IgD-negative memory B cell (primary cell): ENCODE data around the gene DNAAF1. TPM values are rescaled to one million over a fixed set of nuclear protein-coding genes. Genes with fewer than 3 reads are reported as not detected.

Experiments
- H3K27ac Mint-ChIP-seq, 3 donors: one replicate each; pipeline ENCODE4 v1.8.0; 2020 to 2022; ENCODE audit warnings: mild to moderate bottlenecking in 3 of 3, mixed read lengths in 3 of 3, moderate library complexity in 1 of 3
- H3K27me3 Mint-ChIP-seq: one replicate; pipeline ENCODE4 v1.8.0; 2021; ENCODE audit warnings: mixed read lengths
- H3K36me3 Mint-ChIP-seq: one replicate; pipeline ENCODE4 v1.8.0; 2020; ENCODE audit warnings: mild to moderate bottlenecking, mixed read lengths
- H3K4me1 Mint-ChIP-seq, 3 donors: one replicate each; pipeline ENCODE4 v1.8.0; 2020 to 2022; ENCODE audit warnings: mixed read lengths in 3 of 3, mild to moderate bottlenecking in 1 of 3
- H3K4me3 Mint-ChIP-seq, 4 donors: one replicate each; pipeline ENCODE4 v1.8.0; 2020 to 2022; ENCODE audit warnings: mild to moderate bottlenecking in 4 of 4, mixed read lengths in 4 of 4, moderate library complexity in 3 of 4
- H3K9me3 Mint-ChIP-seq, 3 donors: one replicate each; pipeline ENCODE4 v1.8.0; 2020 to 2021; ENCODE audit warnings: mixed read lengths in 3 of 3, mild to moderate bottlenecking in 1 of 3
- polyA plus RNA-seq: library from polyadenylated mRNA; unstranded; fragments of 300-500 nt; fragmentation: Illumina TruSeq; gene quantifications from one replicate; pipeline ENCODE4 v1.2.3, GENCODE V29; 2021

Gene DNAAF1
- polyA plus RNA-seq, 1 donor from 2014 or later: not detected

GRCh38 chr16:84181144-84181915, 36.2 kb downstream of the DNAAF1 start:
- H3K4me3 Mint-ChIP-seq: no peak overlapping the region
- no peaks in the 10 kb centered on the region for H3K27me3 Mint-ChIP-seq
- H3K9me3 Mint-ChIP-seq: no peaks in the 10 kb centered on the region
- H3K27ac Mint-ChIP-seq: no peak overlapping the region
- peaks cover 3% of the 10 kb centered on the region for H3K36me3 Mint-ChIP-seq
- H3K4me1 Mint-ChIP-seq: peaks cover 0 to 11% (median 9%) of the 10 kb centered on the region in 3 donors

DNA sequence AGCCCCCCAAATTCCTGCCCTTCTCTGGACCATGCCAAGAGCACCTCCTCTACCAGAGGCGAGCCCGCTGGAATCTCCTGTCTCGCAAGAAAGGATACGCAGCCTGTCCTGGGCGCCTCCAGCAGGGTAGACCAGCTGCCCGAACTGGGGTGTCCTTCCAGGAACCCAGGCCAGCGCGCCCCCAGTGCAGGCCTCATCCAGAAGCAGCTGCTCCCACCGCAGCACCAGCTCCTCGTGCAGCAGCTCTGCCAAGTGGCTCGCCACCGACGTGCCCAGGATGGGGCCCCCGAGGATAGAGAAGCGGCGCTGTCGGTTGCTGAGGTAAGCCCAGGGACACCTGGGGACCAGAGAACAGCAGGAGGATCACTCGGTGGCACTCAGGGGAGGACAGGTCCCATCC, 37.0 kb downstream of the DNAAF1 start:
- Mint-ChIP-seq H3K27me3 (no peaks in the 10 kb centered on the region), H3K36me3 (peaks cover 3% of the 10 kb centered on the region), H3K4me3 (no peak overlapping the region), H3K4me1 (peaks cover 5 to 11% (median 9%) of the 10 kb centered on the region in 3 donors), H3K27ac (no peak overlapping the region), H3K9me3 (no peaks in the 10 kb centered on the region)

DNA sequence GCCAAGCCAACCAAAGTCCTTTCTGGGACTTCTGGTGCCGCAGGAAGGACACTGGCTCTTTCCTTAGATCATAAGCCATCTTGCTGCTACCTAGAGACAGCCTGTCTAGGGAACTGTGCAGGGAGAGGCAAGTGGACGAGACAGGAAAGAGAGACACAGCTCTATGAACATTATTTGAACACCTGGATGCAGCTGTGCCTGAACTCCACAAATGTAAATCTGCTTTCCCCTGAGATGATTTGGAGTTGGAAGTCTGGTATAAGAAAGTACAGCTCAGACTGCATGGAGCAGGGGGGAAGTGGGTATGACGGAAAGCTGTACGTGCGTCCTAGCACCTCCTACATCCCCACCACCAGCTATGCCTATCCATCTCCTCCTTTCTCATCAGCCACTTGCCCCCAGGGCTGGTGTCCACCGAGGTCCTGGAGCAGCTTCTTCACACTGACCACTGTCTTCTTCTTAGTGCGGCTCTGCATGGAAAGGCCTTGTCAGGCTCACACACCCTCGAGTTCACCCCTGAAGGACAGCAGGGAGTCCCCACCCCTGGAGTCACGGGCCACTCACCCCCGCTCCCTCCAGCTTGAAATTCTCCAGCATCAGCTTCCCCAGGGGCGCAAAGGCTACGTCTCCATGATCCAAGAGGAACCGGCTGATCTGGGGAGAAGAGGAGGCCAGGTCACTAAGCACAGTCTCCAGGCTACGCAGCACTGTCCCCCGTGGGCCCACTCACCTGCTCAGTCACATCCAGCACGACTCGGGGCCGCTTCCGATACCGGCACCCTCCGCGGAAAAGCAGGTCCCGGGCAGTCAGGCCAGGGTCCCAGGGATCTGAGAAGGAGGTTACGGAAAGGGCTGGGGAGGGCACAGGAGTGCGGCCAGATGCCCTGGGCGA, 37.8 kb downstream of the DNAAF1 start:
- no peaks in the 10 kb centered on the region for H3K27me3 Mint-ChIP-seq
- no peak overlapping the region for H3K4me3 Mint-ChIP-seq
- H3K9me3 Mint-ChIP-seq: no peaks in the 10 kb centered on the region
- H3K4me1 Mint-ChIP-seq: peaks cover 5 to 11% (median 9%) of the 10 kb centered on the region in 3 donors
- no peak overlapping the region for H3K27ac Mint-ChIP-seq
- H3K36me3 Mint-ChIP-seq: peaks cover 3% of the 10 kb centered on the region

- no peaks in the 10 kb centered on the region for H3K27me3 Mint-ChIP-seq
- H3K36me3 Mint-ChIP-seq: peaks cover 3% of the 10 kb centered on the region
- peaks cover 5 to 11% (median 9%) of the 10 kb centered on the region in 3 donors for H3K4me1 Mint-ChIP-seq
- no peak overlapping the region for H3K27ac Mint-ChIP-seq
- no peaks in the 10 kb centered on the region for H3K9me3 Mint-ChIP-seq
- H3K4me3 Mint-ChIP-seq: peak overlapping the region in 2 of 4 donors; percentile 50 to 65
These were observed 38.4 kb downstream of the DNAAF1 start for GRCh38 chr16:84183572-84183875.

DNA sequence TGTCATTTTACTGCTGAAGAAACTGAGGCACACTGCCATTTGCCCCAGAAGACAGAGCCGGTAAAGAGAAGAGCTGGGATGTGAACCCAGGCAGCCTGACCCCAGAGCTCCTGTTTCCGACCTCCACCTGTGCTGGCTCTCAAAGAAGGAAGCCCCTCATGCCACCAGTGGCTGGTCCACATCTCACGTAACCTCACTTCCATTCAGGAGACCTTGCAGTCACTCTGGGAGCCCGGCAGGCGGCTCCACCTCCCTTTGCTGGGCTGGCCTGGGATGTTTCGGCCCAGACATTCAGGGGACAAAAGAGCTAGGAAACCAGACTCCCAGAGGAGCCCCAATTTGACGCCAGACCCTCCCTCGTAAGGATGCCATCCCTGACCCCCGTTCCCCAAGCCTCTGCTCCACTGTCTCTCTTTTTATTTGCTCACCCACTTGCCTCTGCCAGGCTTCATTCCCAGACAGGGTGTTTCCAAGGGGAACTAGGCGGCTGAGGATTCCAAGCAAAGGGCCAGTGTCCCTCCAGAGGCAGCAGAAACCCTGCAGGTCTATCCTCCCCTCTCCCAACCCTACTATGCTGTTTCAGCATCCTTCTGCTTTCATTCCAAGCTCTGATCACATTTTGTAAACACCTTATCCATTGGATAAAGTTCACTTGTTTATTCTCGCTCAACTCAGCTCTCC, 38.9 kb downstream of the DNAAF1 start:
- Mint-ChIP-seq H3K4me1 (peaks cover 5 to 11% (median 9%) of the 10 kb centered on the region in 3 donors), H3K9me3 (no peaks in the 10 kb centered on the region), H3K27ac (no peak overlapping the region), H3K27me3 (no peaks in the 10 kb centered on the region), H3K4me3 (peak overlapping the region in 2 of 4 donors; percentile 50 to 65), H3K36me3 (peaks cover 3% of the 10 kb centered on the region)

DNA sequence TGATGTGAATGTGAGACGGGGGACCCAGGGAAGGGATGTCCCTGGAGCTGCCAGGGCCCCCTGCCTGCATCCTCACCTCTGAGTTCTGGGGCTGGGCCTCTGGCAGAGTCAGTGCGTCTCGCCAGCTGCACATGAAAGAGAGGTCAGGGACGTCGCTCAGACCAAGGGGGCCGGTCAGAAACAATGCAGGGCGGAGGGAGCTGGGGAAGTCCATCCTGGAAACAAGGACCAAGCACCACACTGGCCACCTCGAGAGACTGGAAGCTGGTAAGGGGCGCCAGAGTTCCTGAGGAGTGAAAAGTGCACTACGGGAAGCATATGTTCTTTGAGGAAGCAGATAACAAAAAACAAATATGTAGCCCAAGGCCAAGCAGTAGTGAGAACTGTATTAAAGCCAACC, 39.7 kb downstream of the DNAAF1 start:
- H3K4me3 Mint-ChIP-seq: peak overlapping the region; percentile 58 to 99 (median 84)
- H3K9me3 Mint-ChIP-seq: no peaks in the 10 kb centered on the region
- no peak overlapping the region for H3K27ac Mint-ChIP-seq
- H3K27me3 Mint-ChIP-seq: no peaks in the 10 kb centered on the region
- peaks cover 3% of the 10 kb centered on the region for H3K36me3 Mint-ChIP-seq
- peaks cover 5 to 11% (median 9%) of the 10 kb centered on the region in 3 donors for H3K4me1 Mint-ChIP-seq

GRCh38 chr16:84186685-84187437, 41.8 kb downstream of the DNAAF1 start, which contains the start of gene TAF1C:
Gene TAF1C (minus strand): TSS chr16:84187057. CDS start chr16:84184988, 2,069 bp downstream.
- Mint-ChIP-seq H3K36me3 (peaks cover 3% of the 10 kb centered on the region), H3K4me1 (peaks cover 5 to 11% (median 9%) of the 10 kb centered on the region in 3 donors), H3K9me3 (no peaks in the 10 kb centered on the region), H3K4me3 (peak within 1 kb of the TSS; percentile 92 to 99 (median 95)), H3K27me3 (no peaks in the 10 kb centered on the region), H3K27ac (peak within 1 kb of the TSS; percentile 76 to 92 (median 80))

- Mint-ChIP-seq H3K27me3 (peaks cover 3% of the 10 kb centered on the region), H3K9me3 (no peaks in the 10 kb centered on the region), H3K4me1 (peaks cover 2 to 13% (median 5%) of the 10 kb centered on the region in 3 donors), H3K4me3 (peak within 1 kb of the TSS in 1 of 4 donors; percentile 77), H3K36me3 (no peaks in the 10 kb centered on the region), H3K27ac (no peak within 1 kb of the TSS)
These were observed 45.8 kb downstream of the DNAAF1 start, which contains the start of gene ADAD2 for GRCh38 chr16:84190731-84191388. Gene ADAD2 (plus strand): TSS chr16:84191157. CDS start chr16:84191231, 74 bp downstream.

- Mint-ChIP-seq H3K27ac (no peak overlapping the region), H3K27me3 (peaks cover 3% of the 10 kb centered on the region), H3K4me3 (no peak overlapping the region), H3K4me1 (peaks cover 0 to 11% (median 5%) of the 10 kb centered on the region in 3 donors), H3K36me3 (no peaks in the 10 kb centered on the region), H3K9me3 (no peaks in the 10 kb centered on the region)
These were observed 46.4 kb downstream of the DNAAF1 start for GRCh38 chr16:84191466-84191865.

DNA sequence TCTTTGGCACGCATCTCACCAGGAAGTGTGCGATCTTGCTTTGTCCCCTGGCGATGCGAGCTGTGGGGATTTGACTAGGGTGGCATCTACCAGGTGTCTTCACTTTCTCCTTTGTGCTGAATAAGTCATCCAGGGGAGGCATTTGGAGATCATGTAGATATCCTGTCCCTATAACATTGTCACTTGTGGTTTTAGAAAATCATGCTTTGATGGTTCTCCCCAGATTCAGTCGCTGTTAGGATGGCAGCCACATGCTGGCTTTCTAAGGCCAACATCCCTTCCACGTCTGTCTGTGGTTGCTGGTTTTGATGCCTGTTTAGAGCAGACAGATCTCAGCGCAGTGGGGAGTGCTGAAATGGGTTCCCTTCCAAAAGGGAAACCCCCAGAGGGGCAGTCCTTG, 48.4 kb downstream of the DNAAF1 start:
- H3K27ac Mint-ChIP-seq: peak overlapping the region in 1 of 3 donors; percentile 71
- H3K36me3 Mint-ChIP-seq: no peaks in the 10 kb centered on the region
- H3K4me1 Mint-ChIP-seq: peaks cover 0 to 11% (median 0%) of the 10 kb centered on the region in 3 donors
- no peak overlapping the region for H3K4me3 Mint-ChIP-seq
- H3K9me3 Mint-ChIP-seq: no peaks in the 10 kb centered on the region
- peaks cover 9% of the 10 kb centered on the region for H3K27me3 Mint-ChIP-seq

DNA sequence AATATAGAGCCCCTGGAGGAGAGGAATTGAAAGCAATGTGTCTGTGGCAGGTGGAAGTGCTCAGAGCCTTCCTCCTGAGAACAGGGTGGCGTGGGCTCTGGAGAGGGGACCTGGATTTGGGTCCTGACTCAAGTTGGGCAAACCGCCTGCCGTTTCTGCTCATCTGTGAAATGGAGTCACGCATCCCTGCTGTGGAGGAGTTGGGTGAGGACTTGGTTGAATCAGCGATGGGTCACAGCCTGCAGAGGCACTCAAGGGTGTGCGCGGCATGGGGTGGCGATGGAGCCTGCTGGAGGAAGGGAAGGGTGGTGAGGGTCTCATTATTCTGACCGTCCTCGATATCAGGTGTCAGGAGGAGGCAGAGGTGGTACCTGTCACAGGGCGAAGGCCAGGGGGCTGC, 48.9 kb downstream of the DNAAF1 start:
- H3K27me3 Mint-ChIP-seq: peaks cover 10% of the 10 kb centered on the region

DNA sequence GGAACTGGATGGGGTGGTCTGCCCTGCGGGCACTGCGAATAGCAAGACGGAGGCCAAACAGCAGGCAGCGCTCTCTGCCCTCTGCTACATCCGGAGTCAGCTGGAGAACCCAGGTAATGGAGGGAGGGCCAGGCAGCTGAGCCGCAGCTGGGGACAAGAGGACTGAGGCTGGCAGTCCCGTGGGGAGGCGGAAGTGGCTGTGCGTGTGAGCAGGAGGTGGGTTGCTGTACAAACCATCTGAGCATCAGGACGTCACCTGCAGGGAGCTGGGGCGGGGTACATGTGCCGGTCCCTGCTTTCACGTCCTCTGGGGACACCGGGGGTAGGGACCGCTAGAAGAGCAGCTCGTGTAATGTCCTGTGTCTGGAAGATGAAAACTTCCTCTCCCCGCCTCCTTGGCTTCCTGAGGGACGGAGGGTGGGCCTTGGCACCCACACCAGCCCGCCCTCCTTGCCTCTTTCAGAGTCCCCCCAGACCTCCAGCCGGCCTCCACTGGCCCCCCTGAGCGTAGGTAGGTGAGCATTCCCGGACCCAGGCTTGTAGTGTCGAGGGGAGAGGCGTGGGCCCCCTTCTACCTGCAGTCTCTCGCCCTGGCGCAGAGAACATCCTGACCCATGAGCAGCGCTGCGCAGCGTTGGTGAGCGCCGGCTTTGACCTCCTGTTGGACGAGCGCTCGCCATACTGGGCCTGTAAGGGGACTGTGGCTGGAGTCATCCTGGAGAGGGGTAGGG, 49.5 kb downstream of the DNAAF1 start:
- Mint-ChIP-seq H3K27me3 (peaks cover 10% of the 10 kb centered on the region), H3K4me1 (peaks cover 0 to 11% (median 0%) of the 10 kb centered on the region in 3 donors), H3K9me3 (no peaks in the 10 kb centered on the region), H3K36me3 (no peaks in the 10 kb centered on the region), H3K4me3 (peak overlapping the region in 3 of 4 donors; percentile 66 to 84 (median 70)), H3K27ac (no peak overlapping the region)

More for the DNA sequence above, 48.9 kb downstream of the DNAAF1 start:
- Mint-ChIP-seq H3K4me1 (peaks cover 0 to 11% (median 0%) of the 10 kb centered on the region in 3 donors), H3K27ac (peak overlapping the region in 1 of 3 donors; percentile 71), H3K9me3 (no peaks in the 10 kb centered on the region), H3K4me3 (peak overlapping the region in 2 of 4 donors; percentile 70 to 84), H3K36me3 (no peaks in the 10 kb centered on the region)
